NCI-H2227 (cell line): Measurements from ENCODE around the gene VIP.

Source experiments
- DNase-seq: peaks from one replicate; lab custom pipeline; 2025; ENCODE audit not compliant: unreplicated experiment; lab: John Stamatoyannopoulos, UW

The VIP gene

DNA sequence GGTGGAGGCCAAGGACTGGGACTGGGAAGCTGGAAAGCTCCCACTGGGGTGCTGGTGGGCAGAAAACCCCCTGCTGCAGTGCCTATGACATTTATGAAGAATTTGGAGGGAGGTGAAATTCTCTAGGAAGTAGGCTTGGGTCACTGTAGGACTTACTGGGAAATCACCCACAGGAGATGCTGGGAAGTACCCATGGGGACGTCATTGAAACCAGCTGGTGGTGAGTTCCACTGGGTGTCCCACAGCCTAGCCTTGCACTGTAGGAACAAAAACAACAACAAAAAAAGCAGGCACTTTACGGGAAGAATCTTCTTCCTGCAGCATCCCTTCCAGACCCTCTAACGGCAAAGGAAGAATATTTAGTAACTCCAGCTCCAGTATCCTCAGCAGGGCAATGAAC lies 26.2 kb downstream of the VIP start:
- DNase-seq = no peak

DNA sequence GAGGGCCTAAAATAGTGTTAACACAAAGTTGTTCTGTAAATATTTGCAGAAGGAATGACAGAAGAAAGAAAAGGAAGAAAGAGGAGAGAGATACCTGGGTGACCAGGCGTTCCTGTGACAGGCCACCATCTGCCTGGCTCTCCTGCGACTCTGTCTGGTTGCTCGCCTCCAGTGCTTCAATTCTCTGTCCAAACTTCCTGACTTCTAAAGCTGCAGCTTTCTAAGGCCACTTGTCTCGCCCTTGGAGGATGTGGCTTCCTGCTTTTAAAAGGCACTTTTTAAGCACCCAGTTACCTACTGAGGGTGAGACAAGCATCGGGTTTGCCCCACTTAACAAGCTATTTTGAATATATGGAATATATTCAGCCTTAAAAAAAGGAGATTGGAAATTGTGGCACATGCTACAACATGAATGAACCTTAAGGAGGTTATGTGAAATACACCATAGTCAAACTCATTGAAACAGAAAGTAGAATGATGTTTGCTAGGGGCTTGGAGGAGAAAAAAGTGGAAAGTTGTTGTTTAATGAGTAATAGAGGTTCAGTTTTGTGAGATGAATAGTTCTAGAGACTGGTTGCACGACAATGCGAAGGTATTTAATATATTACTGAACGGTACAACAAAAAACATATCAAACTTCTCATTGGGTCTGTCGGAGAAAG lies 32.8 kb downstream of the VIP start:
- no peak for DNase-seq

DNA sequence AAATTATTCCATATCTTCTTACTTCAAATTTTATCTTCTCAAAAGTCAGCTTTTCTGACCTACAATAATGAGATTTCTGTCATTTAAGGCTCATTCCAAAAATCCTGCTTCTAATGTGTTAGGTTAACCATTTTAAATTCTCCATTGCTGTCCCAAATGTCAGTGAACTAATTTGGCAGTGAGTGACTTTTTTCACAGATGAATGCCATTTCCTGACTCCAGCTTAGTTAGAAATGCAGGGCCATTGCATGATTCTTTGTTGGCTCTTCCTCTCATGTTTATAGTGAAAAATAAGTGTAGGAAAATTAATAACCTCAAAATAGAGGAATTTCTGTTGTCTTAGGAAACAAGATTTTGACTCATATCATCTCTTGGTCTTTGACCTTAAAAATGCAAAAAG lies 44.1 kb downstream of the VIP start:
- DNase-seq = no peak

DNA sequence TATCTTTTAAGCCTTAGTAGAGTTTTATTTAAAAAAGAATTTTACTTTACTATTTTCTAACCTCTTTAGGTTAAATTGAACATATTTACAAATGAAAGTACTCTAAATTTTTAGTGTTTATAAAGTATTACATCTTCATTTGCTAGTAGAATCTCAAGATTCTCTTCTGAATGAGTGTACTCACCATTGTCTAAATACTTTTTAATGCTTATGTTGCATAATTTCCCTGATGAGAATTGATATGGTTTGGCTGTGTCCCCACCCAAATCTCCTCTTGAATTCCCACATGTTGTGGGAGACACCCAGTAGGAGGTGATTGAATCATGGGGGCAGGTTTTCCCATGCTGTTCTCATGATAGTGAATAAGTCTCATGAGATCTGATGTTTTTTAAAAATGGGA lies 53.6 kb downstream of the VIP start:
- no peak for DNase-seq
